NCI-H748 treated with DMSO at 0.1 percent for 48 hours (cell line): Measurements from ENCODE around the gene DBX1.
"Not testable (repeated sequence)": the region's sequence is repeated elsewhere in the genome, so short reads cannot be mapped to it uniquely, and the experiment has no call there.

Experiments used
- DNase-seq: peaks from one replicate; lab custom pipeline; 2025; lab: John Stamatoyannopoulos, UW

Gene DBX1

GRCh38 chr11:20160425-20161229, at the start of gene DBX1:
Gene DBX1 (minus strand): TSS chr11:20160475. CDS start chr11:20160324, 151 bp downstream.
- no peak for DNase-seq

- DNase-seq, result no peak
These were observed 48.4 kb upstream of the DBX1 start for GRCh38 chr11:20208622-20209111.

- DNase-seq, result no peak
These were observed 47.7 kb upstream of the DBX1 start for GRCh38 chr11:20207781-20208621.

GRCh38 chr11:20205807-20206206, 45.5 kb upstream of the DBX1 start:
- DNase-seq, result no peak

- DNase-seq, result no peak
These were observed 44.4 kb upstream of the DBX1 start for GRCh38 chr11:20204681-20205080.

- DNase-seq, result no peak
These were observed 43.6 kb upstream of the DBX1 start for GRCh38 chr11:20203831-20204230.

- DNase-seq, result no peak
These were observed 41.0 kb upstream of the DBX1 start for GRCh38 chr11:20201231-20201630.

- DNase-seq, result not testable (repeated sequence)
These were observed 40.2 kb upstream of the DBX1 start for GRCh38 chr11:20200331-20200955.

GRCh38 chr11:20197881-20198280, 37.6 kb upstream of the DBX1 start:
- DNase-seq, result no peak

- DNase-seq, result no peak
These were observed 34.2 kb upstream of the DBX1 start for GRCh38 chr11:20194470-20194869.

- no peak for DNase-seq
These were observed 33.0 kb upstream of the DBX1 start for GRCh38 chr11:20193307-20193706.

- DNase-seq, result no peak
These were observed 32.4 kb upstream of the DBX1 start for GRCh38 chr11:20192641-20193040.

- no peak for DNase-seq
These were observed 31.9 kb upstream of the DBX1 start for GRCh38 chr11:20192151-20192550.

- no peak for DNase-seq
These were observed 18.7 kb upstream of the DBX1 start for GRCh38 chr11:20178976-20179375.

GRCh38 chr11:20177136-20177535, 16.9 kb upstream of the DBX1 start:
- no peak for DNase-seq

- DNase-seq, result no peak
These were observed 12.6 kb upstream of the DBX1 start for GRCh38 chr11:20172721-20173447.

GRCh38 chr11:20163783-20164481, 3.7 kb upstream of the DBX1 start:
- peak; percentile 15 for DNase-seq

- peak; percentile 14 for DNase-seq
These were observed 2.8 kb upstream of the DBX1 start for GRCh38 chr11:20162824-20163782.

- no peak for DNase-seq
These were observed 1.9 kb upstream of the DBX1 start for GRCh38 chr11:20161923-20162744.
